22Rv1 (cell line): ENCODE results near the gene TSPAN9.

Experiments used
- ZFX ChIP-seq: fragments of 450-650 bp; IDR thresholded peaks from 2 replicates; pipeline ENCODE4 v1.6.1; 2017; ENCODE audit warnings: antibody characterized with exemption, borderline replicate concordance
- TF ChIP-seq, protein P1 (sequence below): fragments of 450-650 bp; IDR thresholded peaks from 2 replicates; pipeline ENCODE4 v1.5.1; 2017; ENCODE audit warnings: mild to moderate bottlenecking

DNA sequence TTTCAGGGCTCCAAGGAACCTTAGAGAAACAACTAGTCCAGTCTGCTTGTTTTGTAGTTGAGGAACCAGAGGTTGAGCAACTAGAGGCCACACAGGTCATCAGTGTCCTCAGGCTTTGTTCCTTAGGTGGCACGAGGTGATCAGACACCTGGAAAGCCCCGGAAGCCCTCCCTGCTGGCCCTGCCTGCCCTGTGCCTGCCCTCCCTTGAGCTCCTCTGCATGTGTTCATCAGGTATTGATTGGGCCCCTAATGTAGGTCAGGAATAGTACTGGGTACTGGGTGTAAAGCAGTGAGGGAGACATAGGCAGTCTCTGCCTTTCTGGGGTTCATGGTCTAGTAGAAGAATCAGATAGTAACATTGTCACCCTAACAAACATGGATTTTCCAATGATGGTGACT, 114.3 kb downstream of the TSPAN9 start:
- TF ChIP-seq, protein P1, sequence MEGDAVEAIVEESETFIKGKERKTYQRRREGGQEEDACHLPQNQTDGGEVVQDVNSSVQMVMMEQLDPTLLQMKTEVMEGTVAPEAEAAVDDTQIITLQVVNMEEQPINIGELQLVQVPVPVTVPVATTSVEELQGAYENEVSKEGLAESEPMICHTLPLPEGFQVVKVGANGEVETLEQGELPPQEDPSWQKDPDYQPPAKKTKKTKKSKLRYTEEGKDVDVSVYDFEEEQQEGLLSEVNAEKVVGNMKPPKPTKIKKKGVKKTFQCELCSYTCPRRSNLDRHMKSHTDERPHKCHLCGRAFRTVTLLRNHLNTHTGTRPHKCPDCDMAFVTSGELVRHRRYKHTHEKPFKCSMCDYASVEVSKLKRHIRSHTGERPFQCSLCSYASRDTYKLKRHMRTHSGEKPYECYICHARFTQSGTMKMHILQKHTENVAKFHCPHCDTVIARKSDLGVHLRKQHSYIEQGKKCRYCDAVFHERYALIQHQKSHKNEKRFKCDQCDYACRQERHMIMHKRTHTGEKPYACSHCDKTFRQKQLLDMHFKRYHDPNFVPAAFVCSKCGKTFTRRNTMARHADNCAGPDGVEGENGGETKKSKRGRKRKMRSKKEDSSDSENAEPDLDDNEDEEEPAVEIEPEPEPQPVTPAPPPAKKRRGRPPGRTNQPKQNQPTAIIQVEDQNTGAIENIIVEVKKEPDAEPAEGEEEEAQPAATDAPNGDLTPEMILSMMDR = no peak
- no peak for TF ChIP-seq ZFX
